Measurements from ENCODE around the gene PSME1. TPM values are rescaled to one million over a fixed set of nuclear protein-coding genes. Genes with fewer than 3 reads are reported as not detected.

The PSME1 gene
- total RNA-seq, 4 donors from 2014 or later, result 114 to 289 (median 200) TPM

DNA sequence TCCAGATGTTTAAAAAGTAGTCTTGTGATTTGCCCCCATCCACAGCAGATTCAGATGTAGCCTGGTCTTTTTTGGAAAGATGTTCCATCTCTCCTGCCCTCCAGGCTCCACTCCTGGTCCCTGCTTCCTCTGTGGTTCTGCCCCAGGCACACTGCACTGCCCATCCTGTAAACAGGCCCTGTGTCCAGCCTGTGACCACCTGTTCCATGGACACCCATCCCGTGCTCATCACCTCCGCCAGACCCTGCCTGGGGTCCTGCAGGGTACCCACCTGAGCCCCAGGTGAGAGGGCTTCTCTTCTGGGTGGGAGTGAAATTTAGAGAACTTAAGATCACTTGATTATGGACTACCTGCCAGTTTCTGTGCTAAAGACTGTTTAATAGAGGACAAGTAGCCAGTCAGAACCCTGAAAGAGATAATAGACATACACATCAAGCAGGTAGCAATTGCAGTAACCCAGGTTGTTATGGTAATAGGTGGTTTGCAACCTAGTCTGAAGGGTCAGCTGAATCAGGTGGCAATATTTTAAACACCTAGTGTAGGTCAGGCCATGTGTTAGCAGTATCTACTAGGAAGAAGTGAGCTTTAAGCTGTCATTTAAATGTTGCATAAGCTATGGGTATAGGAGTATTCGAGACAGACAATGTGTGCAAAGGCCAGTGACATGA, 13.4 kb downstream of the PSME1 start:
- TF ChIP-seq, protein P1, sequence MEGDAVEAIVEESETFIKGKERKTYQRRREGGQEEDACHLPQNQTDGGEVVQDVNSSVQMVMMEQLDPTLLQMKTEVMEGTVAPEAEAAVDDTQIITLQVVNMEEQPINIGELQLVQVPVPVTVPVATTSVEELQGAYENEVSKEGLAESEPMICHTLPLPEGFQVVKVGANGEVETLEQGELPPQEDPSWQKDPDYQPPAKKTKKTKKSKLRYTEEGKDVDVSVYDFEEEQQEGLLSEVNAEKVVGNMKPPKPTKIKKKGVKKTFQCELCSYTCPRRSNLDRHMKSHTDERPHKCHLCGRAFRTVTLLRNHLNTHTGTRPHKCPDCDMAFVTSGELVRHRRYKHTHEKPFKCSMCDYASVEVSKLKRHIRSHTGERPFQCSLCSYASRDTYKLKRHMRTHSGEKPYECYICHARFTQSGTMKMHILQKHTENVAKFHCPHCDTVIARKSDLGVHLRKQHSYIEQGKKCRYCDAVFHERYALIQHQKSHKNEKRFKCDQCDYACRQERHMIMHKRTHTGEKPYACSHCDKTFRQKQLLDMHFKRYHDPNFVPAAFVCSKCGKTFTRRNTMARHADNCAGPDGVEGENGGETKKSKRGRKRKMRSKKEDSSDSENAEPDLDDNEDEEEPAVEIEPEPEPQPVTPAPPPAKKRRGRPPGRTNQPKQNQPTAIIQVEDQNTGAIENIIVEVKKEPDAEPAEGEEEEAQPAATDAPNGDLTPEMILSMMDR (IDR thresholded peaks at IDR 0.05), result no peak
- no peak for TF ChIP-seq POLR2A (IDR thresholded peaks at IDR 0.05)
- Histone ChIP-seq H3K27ac (no peak overlapping the region), H3K4me1 (peaks cover 0 to 27% (median 13%) of the 10 kb centered on the region in 4 donors), H3K27me3 (no peaks in the 10 kb centered on the region), H3K9me3 (no peaks in the 10 kb centered on the region), H3K4me3 (no peak overlapping the region), H3K36me3 (peaks cover 0 to 57% (median 2%) of the 10 kb centered on the region in 3 donors)
- DNase-seq, result no peak

DNA sequence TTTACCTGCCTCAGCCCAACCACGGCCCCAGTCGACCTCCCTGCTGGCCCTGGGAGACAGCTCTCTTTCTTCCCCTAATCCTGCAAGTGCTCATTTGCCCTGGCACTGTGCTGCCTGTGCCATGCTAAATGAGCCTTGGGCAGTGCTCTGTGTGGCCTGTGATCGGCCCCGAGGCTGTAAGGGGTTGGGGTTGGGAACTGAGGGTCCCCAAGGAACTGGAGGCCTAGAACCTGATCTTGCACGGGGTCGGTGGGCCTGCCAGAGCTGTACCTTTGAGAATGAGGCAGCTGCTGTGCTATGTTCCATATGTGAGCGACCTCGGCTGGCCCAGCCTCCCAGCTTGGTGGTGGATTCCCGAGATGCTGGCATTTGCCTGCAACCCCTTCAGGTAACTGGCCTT, 14.1 kb downstream of the PSME1 start:
- H3K36me3 ChIP-seq, result peaks cover 0 to 63% (median 2%) of the 10 kb centered on the region in 3 donors

DNA sequence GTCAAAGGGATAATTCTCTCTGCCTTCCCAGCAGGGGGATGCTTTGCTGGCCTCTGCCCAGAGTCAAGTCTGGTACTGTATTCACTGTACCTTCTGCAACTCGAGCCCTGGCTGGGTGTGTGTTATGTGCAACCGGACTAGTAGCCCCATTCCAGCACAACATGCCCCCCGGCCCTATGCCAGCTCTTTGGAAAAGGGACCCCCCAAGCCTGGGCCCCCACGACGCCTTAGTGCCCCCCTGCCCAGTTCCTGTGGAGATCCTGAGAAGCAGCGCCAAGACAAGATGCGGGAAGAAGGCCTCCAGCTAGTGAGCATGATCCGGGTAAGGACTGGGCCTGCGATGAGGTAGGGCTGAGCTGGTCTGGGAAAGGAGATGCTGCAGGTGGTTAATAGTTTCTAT, 14.6 kb downstream of the PSME1 start:
- Histone ChIP-seq H3K36me3 (peaks cover 0 to 68% (median 2%) of the 10 kb centered on the region in 3 donors), H3K27ac (no peak overlapping the region)

More for the DNA sequence above, 14.1 kb downstream of the PSME1 start:
- H3K4me3 ChIP-seq, result no peak overlapping the region
- TF ChIP-seq, protein P1 (IDR thresholded peaks at IDR 0.05), result no peak
- no peak for TF ChIP-seq POLR2A (IDR thresholded peaks at IDR 0.05)
- no peak overlapping the region for H3K27ac ChIP-seq
- no peak for DNase-seq
- H3K27me3 ChIP-seq, result no peaks in the 10 kb centered on the region
- no peaks in the 10 kb centered on the region for H3K9me3 ChIP-seq
- peaks cover 0 to 23% (median 13%) of the 10 kb centered on the region in 4 donors for H3K4me1 ChIP-seq

GRCh38 chr14:24150993-24151392, 15.0 kb downstream of the PSME1 start:
- no peak for DNase-seq
- no peaks in the 10 kb centered on the region for H3K27me3 ChIP-seq
- no peak overlapping the region for H3K4me3 ChIP-seq
- TF ChIP-seq POLR2A (IDR thresholded peaks at IDR 0.05), result no peak
- TF ChIP-seq, protein P1 (IDR thresholded peaks at IDR 0.05), result no peak
- peaks cover 0 to 14% (median 8%) of the 10 kb centered on the region in 4 donors for H3K4me1 ChIP-seq
- no peak overlapping the region for H3K27ac ChIP-seq
- peaks cover 1 to 73% (median 2%) of the 10 kb centered on the region in 3 donors for H3K36me3 ChIP-seq
- H3K9me3 ChIP-seq, result no peaks in the 10 kb centered on the region

More for the DNA sequence above, 14.6 kb downstream of the PSME1 start:
- Histone ChIP-seq H3K9me3 (no peaks in the 10 kb centered on the region), H3K4me1 (peaks cover 0 to 18% (median 10%) of the 10 kb centered on the region in 4 donors), H3K4me3 (no peak overlapping the region), H3K27me3 (no peaks in the 10 kb centered on the region)
- TF ChIP-seq, protein P1 (IDR thresholded peaks at IDR 0.05), result no peak
- TF ChIP-seq POLR2A (IDR thresholded peaks at IDR 0.05), result no peak
- DNase-seq, result no peak

GRCh38 chr14:24151404-24152080, 15.5 kb downstream of the PSME1 start:
- peaks cover 2 to 78% (median 5%) of the 10 kb centered on the region in 3 donors for H3K36me3 ChIP-seq
- DNase-seq, result peak in 1 of 3 donors; percentile 39
- TF ChIP-seq, protein P1 (IDR thresholded peaks at IDR 0.05), result no peak
- no peak for TF ChIP-seq POLR2A (IDR thresholded peaks at IDR 0.05)
- peaks cover 0 to 12% (median 8%) of the 10 kb centered on the region in 4 donors for H3K4me1 ChIP-seq
- no peaks in the 10 kb centered on the region for H3K9me3 ChIP-seq
- H3K27ac ChIP-seq, result no peak overlapping the region
- H3K4me3 ChIP-seq, result no peak overlapping the region
- H3K27me3 ChIP-seq, result no peaks in the 10 kb centered on the region
